Measurements from ENCODE around the gene AIFM3.

GRCh38 chr22:20994128-20994901 lies 27.3 kb downstream of the AIFM3 start:
- TF ChIP-seq REST (IDR thresholded peaks at IDR 0.05; ENCODE audit: unreplicated experiment) (no peak), POLR2AphosphoS5 (IDR thresholded peaks at IDR 0.05; ENCODE audit: low read depth) (no peak), CTCF (conservative IDR thresholded peaks at IDR 0.05; ENCODE audit: low read depth in 2 of 2) (no peak), EZH2phosphoT487 (IDR thresholded peaks at IDR 0.05; ENCODE audit: unreplicated experiment) (no peak), EZH2 (IDR thresholded peaks at IDR 0.05; ENCODE audit: low read depth, unreplicated experiment) (no peak), JUNB (IDR thresholded peaks at IDR 0.05; ENCODE audit: unreplicated experiment) (no peak)
- TF ChIP-seq, protein P1, sequence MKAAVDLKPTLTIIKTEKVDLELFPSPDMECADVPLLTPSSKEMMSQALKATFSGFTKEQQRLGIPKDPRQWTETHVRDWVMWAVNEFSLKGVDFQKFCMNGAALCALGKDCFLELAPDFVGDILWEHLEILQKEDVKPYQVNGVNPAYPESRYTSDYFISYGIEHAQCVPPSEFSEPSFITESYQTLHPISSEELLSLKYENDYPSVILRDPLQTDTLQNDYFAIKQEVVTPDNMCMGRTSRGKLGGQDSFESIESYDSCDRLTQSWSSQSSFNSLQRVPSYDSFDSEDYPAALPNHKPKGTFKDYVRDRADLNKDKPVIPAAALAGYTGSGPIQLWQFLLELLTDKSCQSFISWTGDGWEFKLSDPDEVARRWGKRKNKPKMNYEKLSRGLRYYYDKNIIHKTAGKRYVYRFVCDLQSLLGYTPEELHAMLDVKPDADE (IDR thresholded peaks at IDR 0.05): no peak
